ENCODE results near the gene FUT6. TPM values are rescaled to one million over a fixed set of nuclear protein-coding genes. Genes with fewer than 3 reads are reported as not detected.
"Not testable (repeated sequence)": the region's sequence is repeated elsewhere in the genome, so short reads cannot be mapped to it uniquely, and the experiment has no call there.

FUT6 gene, protein sequence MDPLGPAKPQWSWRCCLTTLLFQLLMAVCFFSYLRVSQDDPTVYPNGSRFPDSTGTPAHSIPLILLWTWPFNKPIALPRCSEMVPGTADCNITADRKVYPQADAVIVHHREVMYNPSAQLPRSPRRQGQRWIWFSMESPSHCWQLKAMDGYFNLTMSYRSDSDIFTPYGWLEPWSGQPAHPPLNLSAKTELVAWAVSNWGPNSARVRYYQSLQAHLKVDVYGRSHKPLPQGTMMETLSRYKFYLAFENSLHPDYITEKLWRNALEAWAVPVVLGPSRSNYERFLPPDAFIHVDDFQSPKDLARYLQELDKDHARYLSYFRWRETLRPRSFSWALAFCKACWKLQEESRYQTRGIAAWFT
- not detected for total RNA-seq
- long read RNA-seq = 0 reads

DNA sequence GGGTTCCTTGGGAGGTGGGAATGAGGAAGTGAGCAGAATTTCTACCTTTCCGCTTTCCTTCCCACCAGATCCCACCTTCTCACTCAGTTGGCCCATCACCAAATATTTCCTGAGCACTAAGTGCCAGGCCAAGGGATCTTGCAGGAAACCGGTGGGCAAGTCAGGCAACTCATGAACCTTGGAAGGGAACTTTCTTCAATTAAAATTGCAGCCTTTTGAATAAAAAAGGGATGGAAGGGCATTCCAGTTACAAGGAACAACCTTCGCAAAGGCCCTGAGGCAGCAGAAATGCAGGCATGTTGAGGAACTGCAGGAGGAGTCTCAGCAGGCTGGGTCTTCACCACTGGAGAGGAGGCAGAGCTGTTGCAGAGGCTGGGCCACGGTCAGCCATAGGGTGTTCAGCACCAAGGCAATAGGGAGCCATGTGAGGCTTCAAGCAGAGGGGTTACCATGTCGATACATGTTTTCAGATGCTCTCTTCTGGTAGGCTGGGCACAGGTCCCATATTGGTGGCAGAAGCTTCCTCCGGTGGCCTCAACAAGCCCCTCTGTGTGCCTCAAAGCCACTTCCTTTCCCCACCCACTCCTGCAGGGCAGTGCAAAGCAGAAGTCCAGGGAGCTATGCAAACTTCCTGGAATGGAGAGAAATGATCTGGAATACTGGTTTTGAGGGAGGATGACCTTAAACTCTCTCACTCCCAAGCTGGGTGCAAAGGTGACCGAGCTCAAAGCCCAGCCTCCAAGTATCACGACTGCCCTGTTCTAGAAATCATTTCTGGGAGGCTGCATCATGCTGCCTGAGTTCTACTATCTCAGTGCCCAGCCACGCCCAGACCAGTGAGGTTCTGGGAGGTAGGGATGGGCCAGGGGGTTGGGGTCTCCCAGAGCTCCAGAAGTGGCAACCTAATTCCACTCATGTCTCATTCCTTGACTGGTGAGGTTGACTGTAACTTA is at the start of gene FUT6:
TSS of gene FUT6 (minus strand) at position 638 of the 953 bp plus-strand sequence. CDS start 7,135 bp downstream, outside the sequence.
- DNase-seq (ENCODE audit: low spot score) = no peak

DNA sequence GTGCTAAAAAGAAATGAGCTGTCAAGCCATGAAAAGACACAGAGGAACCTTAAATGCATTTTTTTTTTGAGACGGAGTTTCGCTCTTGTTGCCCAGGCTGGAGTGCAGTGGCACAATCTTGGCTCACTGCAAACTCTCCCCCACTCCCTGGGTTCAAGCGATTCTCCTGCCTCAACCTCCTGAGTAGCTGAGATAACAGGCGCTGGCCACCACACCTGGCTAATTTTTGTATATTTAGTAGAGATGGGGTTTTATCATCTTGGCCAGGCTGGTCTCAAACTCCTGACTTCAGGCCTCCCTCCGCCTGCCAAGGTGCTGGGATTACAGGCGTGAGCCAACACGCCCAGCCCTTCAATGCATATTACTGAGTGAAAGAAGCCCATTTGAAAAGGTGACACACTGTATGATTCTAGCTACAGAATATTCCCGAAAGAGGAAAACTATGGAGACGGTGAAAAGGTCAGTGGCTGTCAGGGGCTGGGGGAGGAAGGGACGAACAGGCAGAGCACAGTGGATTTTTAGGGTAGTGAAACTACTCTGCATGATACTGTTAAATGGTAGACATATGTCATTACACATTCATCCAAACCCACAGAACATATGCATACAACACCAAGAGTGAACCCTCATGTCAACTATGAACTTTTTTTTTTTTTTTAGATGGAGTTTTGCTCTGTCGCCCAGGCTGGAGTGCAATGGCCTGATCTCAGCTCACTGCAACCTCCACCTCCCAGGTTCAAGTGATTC is 44.7 kb upstream of the FUT6 start:
- not testable (repeated sequence) for DNase-seq (ENCODE audit: low spot score)

DNA sequence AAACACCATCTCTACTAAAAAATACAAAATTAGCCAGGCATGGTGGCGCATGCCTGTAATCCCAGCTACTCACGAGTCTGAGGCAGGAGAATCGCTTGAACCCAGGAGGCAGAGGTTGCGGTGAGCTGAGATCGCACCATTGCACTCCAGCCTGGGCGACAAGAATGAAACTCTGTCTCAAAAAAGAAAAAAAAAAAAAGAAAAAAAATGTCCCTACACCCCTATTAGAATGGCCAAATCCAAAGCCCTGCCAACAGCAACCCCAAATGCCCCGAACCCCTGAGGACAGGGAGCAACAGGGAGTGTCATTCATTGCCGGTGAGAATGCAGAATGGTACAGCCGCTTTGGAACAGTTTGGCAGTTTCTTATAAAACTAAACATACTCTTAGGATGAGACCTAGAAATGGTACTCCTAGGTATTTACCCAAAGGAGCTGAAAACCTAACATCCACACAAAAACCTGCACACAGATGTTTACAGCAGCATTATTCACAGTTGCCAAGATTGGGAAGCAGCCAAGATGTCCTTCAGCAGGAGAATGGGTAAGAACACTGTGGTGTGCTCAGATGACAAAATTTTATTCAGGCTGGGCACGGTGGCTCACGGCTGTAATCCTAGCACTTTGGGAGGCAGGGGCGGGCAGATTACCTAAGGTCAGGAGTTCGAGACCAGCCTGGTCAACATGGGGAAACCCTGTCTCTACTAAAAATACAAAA is 43.8 kb upstream of the FUT6 start:
- not testable (repeated sequence) for DNase-seq (ENCODE audit: low spot score)

DNA sequence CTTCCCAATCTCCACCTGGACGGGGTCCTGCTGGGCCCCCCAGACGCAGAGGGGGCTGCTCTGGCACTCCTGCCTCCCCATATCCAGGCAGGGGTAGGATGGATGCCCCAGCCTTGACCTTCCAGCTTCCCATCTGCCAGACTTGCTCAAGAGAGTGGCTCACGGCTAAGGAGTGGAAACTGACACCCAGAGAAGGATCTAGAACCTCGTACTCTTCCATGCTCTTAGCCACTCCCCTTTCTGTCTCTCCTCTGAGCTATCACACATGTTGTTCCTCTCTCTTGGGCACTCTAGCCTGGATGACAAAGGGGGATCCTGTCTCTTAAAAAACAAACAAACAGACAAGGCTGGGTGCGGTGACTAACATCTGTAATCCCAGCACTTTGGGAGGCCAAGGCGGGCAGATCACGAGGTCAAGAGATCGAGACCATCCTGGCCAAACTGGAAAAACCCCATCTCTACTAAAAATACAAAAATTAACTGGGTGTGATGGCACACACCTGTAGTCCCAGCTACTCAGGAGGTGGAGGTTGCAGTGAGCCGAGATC is 43.0 kb upstream of the FUT6 start:
- no peak for DNase-seq (ENCODE audit: low spot score)

DNA sequence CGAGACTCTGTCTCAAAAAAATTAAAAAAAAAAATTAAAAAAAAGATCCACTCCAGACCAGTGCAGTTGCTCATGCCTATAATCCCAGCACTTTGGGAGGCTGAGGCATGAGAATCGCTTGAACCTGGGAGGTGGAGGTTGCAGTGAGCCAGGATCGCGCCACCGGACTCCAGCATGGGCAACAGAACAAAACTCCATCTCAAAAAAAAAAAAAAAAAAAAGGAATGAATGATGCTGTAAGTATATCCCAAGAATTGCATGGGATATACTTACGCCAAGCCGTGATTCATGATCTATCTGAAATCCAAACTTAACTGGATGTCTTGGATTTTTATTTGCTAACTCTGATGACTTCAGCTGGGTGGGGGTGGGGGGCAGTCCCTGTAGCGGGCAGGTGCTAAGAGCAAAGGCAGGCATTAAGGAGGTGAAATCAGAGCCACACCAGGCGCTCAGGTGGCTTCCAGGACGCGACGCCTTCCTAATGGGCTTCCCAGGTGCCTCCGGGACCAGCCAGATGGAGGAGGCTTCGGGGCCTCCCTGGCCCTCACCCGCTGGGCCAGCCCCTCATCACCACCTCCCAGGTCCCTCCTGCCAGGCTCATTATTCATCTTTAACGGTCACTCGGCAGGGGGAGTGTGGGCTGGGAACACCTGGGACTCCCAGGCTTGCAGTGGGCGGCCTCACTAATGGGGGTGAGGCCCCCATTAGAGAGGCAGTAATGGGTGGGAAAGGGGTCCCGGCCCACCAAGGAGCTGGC is 42.2 kb upstream of the FUT6 start:
- DNase-seq (ENCODE audit: low spot score) = no peak

DNA sequence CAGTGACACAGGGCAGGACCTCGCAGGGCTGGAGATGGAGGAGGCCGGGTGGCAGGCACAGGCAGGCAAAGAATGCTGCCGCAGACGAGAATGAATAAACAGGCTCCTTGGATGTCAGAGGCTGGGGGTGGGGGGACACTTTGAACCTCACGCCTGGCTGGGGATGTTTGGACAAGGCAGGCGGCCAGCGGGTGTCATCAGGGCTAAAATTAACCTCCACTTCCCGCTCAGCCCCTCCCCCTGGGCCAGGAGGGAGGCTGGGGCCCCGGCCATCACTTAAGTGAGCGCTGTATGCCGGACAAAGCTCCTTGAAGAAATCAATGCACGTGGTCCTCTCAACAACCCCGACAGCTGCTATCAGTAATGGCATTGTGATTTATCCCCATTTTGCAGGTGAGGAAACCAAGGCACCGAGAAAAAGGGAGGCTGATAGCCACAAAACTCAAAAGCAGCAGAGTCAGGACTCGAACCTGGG is 41.1 kb upstream of the FUT6 start:
- DNase-seq (ENCODE audit: low spot score) = no peak

DNA sequence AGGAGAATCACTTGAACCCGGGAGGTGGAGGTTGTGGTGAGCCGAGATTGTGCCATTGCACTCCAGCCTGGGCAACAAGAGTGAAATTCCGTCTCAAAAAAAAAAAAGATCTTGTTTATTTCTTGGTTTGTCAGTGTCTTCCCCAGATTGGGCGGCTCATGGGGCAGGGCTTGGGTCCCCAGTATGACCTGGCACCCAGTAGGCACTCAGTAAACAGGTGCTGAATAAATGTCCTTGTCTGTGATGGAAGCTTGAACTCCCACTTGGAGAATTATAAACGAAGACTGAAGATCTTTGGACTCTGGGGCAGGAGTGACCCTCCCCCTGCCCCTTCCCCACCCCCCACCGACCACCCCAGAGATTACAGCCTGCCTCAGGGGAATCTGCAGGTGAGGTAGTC is 40.7 kb upstream of the FUT6 start:
- DNase-seq (ENCODE audit: low spot score) = no peak

DNA sequence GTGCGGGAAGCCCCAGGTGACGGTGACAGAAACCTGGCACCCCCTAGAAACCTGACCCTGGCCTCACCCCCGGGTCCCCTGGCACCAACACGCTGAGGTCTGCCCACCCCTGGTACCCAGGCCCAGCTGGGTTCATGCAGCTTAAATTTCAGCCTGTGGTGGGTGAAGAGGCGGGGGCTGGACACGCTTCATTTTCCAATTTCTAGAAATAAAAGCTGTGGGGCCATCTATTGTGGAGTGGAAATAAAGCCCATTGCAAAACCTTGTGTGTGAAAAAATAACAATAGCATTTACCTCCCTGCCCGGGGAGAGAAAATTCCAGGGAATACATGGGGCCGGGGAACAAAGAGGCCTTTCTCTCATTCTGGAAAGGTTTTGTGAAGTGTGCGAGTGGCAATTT is 38.4 kb upstream of the FUT6 start:
- no peak for DNase-seq (ENCODE audit: low spot score)

DNA sequence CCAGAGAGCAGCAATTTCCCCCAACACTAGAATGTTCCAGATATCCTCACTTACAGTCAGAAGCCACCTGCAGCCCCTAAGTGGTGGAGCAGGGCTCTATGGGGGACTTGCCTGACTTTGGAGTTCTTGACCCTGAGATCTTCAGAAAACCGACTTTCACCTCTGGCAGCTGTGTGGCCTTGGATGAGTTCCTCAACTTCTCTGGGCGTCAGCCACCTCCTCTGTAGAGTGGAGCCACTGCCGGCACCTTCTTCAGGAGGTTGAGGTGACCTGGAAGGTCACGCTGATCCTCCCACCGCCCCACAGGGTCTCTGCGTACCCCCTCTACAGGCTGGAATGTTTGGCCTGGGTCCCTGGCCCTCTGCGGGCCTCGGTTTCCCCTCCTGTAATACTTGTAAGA is 37.9 kb upstream of the FUT6 start:
- DNase-seq (ENCODE audit: low spot score) = no peak

DNA sequence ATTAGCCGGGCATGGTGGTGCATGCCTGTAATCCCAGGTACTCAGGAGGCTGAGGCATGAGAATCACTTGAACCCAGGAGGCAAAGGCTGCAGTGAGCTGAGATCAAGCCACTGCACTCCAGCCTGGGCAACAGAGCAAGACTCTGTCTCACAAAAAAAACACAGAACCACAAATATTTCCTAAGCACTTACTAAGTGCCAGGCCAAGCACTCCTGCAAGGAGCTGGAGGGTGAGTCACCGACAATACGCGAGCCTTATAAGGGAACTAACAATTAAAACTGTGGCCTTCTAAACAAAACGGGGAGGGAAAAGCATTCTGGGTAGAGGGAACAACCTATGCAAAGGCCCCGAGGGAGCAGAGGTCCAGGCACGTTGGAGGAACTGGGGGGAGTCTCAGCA is 35.0 kb upstream of the FUT6 start:
- DNase-seq (ENCODE audit: low spot score) = not testable (repeated sequence)

DNA sequence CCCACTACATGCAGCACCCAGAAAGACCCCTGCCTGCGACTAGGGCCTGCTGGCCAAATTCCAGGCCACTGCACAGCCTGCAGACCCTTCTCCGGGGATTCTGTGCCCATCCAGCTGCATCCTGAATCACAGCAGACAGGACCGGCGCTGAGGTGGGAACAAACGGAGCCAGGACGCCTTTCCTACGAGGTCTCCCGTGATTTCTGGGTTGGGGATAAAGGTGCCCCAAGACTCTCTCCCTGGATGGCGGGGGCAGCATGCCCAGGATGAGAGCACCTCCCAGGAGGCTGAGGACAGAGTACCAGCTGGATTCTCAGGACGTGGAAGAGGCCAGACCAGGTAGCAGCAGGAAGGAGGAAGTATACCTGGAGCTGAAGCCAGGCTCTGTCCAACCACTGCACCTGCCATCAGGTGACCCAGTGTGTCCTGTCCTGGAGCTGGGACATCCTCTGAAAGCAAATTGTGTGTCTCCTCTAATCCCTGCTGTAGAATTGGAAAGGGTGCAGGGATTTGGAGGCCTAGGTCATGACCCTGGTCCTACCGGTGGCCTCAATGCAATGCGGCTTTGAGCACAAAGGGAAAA is 34.2 kb upstream of the FUT6 start:
- DNase-seq (ENCODE audit: low spot score) = no peak

DNA sequence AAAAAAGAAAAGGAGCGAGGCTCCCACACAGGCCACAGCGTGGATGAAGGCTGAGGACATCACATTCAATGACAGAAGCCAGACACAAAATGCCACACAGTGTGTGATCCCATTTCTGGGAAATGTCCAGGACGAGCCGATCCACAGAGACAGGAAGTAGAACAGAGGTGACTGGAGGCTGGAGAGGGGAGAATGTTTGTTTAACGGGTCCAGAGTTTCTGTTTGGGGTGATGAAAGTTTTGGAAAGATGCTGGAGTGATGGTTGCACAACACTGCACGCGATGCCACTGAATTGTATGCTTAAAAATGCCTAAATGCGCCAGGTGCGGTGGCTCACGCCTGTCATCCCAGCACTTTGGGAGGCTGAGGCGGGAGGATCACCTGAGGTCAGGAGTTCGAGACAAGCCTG is 31.5 kb upstream of the FUT6 start:
- no peak for DNase-seq (ENCODE audit: low spot score)

DNA sequence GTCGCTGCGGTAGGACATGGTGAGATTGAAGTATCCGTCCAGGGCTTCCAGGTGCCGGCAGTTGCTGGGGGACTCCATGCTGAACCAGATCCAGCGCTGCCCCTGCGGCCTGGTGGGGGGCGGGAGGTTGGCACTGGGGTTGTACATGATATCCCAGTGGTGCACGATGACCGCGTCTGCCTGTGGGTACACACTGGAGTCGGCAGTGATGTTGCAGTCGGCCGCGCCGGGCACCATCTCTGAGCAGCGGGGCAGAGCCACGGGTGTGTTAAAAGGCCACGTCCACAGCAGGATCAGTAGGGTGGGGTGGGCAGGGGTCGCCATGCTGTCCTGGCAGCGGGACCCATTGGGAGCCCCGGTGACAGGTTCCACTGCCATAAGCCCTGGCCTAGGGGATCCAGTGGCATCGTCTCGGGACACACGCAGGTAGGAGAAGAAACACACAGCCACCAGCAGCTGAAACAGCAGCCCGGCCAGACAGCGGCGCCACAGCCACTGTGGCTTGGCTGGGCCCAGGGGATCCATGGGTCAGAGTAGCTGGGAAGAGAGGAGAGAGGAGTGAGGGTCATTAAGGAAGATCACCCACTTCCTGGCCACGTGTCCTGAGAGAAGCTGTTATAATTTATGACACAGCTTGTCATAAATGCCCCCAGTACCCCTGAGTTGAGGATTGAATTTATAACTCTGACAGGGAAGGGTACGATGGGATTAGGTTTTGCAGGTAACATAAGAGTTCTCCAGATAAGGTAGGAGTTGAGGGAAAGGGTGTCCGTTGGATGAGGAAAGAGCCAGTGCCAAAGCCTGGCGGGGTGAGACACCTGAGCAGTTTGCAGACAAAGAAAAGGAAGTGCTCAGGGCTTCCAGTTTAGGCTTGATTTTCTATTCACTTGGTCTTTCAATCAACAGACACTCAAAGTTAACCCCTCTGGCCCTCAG is 28.0 kb upstream of the FUT6 start:
- no peak for DNase-seq (ENCODE audit: low spot score)

DNA sequence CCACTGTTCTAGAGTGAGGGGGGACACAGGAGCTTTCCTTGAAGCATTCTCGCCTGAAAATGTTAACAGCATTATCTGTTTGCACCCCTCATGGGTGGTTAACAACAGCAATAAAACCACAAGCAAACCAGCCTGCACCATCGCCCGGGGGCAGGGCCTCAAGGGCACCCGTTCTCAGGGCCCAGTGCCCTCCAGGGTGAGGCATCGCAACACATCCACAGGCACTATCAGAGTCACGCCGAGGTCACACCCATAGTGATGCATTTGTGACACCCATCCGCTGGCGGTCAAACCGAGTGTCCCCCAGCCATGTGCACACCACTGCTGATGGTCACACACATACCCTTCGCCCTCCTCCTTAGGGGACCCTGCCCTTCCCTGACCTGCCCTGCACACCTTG is 26.3 kb upstream of the FUT6 start:
- no peak for DNase-seq (ENCODE audit: low spot score)

DNA sequence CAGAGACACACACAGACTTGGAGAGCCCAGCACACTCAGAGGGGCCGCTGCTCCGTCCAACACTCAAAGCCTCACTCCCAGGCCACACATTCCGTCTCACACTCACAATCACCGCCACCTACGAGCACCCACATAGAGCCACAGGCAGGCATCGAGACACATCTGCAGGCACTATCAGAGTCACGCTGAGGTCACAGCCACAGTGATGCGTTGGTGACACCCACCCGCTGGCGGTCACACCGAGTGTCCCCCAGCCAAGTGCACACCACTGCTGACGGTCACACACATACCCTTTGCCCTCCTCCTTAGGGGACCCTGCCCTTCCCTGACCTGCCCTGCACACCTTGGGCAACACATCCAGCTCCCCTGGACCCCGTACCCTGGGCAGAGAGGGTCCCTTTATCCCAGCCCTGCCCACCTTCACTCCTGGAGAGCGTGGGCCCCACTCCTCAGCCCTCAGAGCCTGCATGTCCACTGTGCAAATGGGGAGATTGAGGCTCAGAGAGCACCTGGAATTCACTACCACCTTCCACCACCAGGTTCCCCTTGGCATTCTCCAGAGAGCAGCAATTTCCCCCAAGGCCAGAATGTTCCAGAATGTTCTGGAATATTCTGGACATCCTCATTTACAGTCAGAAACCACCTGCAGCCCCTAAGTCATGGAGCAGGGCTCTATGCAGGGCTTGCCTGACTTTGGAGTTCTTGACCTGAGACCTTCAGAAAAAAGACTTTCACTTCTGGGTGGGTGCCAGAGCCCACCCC is 25.4 kb upstream of the FUT6 start:
- DNase-seq (ENCODE audit: low spot score) = no peak

DNA sequence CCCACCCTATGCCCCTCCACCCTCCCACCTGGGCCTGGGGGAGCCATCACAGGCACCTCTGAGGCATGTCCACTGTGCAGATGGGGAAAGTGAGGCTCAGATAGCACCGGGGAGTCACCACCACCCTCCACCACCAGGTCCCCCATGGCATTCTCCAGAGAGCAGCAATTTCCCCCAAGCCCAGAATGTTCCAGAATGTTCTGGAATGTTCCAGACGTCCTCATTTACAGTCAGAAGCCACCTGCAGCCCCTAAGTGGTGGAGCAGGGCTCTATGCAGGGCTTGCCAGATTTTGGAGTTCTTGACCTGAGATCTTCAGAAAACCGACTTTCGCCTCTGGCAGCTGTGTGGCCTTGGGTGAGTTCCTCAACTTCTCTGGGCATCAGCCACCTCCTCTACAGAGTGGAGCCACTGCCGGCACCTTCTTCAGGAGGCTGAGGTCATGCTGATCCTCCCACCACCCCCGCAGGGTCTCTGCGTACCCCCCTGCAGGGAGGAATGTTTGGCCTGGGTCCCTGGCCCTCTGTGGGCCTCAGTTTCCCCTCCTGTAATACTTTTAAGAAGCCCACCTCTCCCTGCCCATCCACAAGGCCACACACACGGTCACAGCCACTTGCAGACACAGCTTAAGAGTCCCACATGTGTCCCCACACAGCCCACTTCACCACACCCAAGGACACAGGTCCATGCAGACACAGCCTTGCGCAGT is 24.7 kb upstream of the FUT6 start:
- no peak for DNase-seq (ENCODE audit: low spot score)
